ENCODE measurements around the gene UBE2R2. TPM values are rescaled to one million over a fixed set of nuclear protein-coding genes. Genes with fewer than 3 reads are reported as not detected.
"Not testable (repeated sequence)": the region's sequence is repeated elsewhere in the genome, so short reads cannot be mapped to it uniquely, and the experiment has no call there.

UBE2R2 gene
- total and polyA plus RNA-seq, 2 experiments from 2014 or later: 39.8 to 41.4 TPM

DNA sequence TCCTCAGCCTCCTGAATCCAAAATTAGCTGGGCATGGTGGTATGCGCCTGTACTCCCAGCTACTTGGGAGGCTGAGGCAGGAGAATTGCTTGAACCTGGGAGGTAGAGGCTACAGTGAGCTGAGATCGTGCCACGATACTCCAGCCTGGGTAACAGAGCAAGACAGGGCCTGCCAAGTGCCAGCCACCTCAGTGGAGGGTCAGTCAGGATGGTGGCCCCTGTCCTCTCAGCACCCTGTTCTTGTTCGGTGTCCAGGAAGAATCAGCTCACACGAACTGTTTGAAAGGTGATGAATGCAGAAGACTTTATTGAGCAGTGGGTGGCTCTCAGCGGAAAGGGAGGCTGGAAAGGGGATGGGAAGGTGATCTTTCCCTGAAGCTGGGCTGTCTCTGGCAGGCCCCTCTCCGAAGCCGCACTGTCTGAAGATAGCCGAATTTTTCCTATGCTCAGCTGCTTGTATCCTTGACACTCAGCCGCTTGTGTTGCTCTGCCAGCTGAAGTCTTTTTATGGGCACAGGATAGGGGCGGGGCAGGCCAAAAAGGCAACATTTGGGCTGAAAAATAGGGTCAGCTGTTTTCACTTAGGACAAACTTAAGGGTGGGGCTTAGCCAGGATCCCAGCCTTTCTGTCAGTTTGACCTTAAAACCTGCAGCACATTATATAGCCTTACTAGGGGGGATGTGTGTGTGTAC is 50.9 kb downstream of the UBE2R2 start:
- H3K79me2 ChIP-seq: peaks cover 100% of the 10 kb centered on the region
- H4K20me1 ChIP-seq (ENCODE audit: insufficient read depth, poor library complexity, severe bottlenecking): peaks cover 90% of the 10 kb centered on the region
- no peaks in the 10 kb centered on the region for H3K9me3 ChIP-seq (ENCODE audit: low read depth)
- H2AFZ ChIP-seq: no peak overlapping the region
- WGBS (ENCODE audit: low lambda C conversion rate, missing lambda C conversion rate): 79% methylated on average over 11 of the region's 11 CpGs
- TF ChIP-seq EZH2 (IDR thresholded peaks at IDR 0.05; ENCODE audit: borderline replicate concordance): no peak
- no peak for TF ChIP-seq EZH2phosphoT487 (IDR thresholded peaks at IDR 0.05; ENCODE audit: low read depth, severe bottlenecking, unreplicated experiment)
- no peak for TF ChIP-seq CTCF (IDR thresholded peaks at IDR 0.05; ENCODE audit: poor library complexity)
- H3K4me3 ChIP-seq: no peak overlapping the region
- DNase-seq (ENCODE audit: low spot score): no peak
- peak overlapping the region; percentile 12 for H3K27ac ChIP-seq
- H3K4me1 ChIP-seq (ENCODE audit: insufficient read depth): peaks cover 7% of the 10 kb centered on the region
- H3K4me2 ChIP-seq: peak overlapping the region; percentile 27
- no peaks in the 10 kb centered on the region for H3K9me2 ChIP-seq (replicated peaks; ENCODE audit: insufficient read depth)
- no peaks in the 10 kb centered on the region for H3K27me3 ChIP-seq
- no peaks in the 10 kb centered on the region for H3K36me3 ChIP-seq (replicated peaks; ENCODE audit: insufficient read depth, low read depth)

DNA sequence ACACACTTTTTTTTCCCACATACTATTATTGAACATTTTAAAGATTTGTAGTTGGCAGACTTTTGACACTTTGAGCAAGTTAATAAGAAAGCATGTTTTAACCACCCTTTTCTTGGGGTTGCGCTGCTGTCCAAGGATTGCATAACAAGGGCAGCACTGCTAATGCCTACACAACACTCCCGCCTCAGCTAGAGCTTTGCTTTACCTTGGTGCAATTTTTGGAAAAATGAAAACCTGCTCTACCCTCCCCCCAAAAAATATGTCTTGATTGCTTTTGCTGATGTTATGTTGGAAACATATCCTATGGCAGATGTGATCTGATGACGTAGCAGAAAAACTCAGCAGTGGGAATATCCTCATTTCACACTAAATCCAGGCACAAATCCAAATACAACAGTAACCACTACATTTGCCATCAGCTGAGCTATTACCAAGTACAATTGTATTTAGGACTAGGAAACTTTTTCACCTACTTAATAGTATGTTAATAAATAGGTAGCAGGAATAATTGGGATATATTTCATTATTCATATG is 51.5 kb downstream of the UBE2R2 start:
- peak overlapping the region; percentile 12 for H3K27ac ChIP-seq
- H3K4me2 ChIP-seq: peak overlapping the region; percentile 27
- 78% methylated on average over 3 of the region's 3 CpGs for WGBS (ENCODE audit: low lambda C conversion rate, missing lambda C conversion rate)
- no peak for TF ChIP-seq CTCF (IDR thresholded peaks at IDR 0.05; ENCODE audit: poor library complexity)
- TF ChIP-seq EZH2phosphoT487 (IDR thresholded peaks at IDR 0.05; ENCODE audit: low read depth, severe bottlenecking, unreplicated experiment): no peak
- TF ChIP-seq EZH2 (IDR thresholded peaks at IDR 0.05; ENCODE audit: borderline replicate concordance): no peak
- H3K9me2 ChIP-seq (replicated peaks; ENCODE audit: insufficient read depth): no peaks in the 10 kb centered on the region
- no peaks in the 10 kb centered on the region for H3K27me3 ChIP-seq
- DNase-seq (ENCODE audit: low spot score): no peak
- H2AFZ ChIP-seq: no peak overlapping the region
- H4K20me1 ChIP-seq (ENCODE audit: insufficient read depth, poor library complexity, severe bottlenecking): peaks cover 95% of the 10 kb centered on the region
- peaks cover 100% of the 10 kb centered on the region for H3K79me2 ChIP-seq
- no peaks in the 10 kb centered on the region for H3K36me3 ChIP-seq (replicated peaks; ENCODE audit: insufficient read depth, low read depth)
- peaks cover 7% of the 10 kb centered on the region for H3K4me1 ChIP-seq (ENCODE audit: insufficient read depth)
- no peak overlapping the region for H3K4me3 ChIP-seq
- H3K9me3 ChIP-seq (ENCODE audit: low read depth): no peaks in the 10 kb centered on the region

DNA sequence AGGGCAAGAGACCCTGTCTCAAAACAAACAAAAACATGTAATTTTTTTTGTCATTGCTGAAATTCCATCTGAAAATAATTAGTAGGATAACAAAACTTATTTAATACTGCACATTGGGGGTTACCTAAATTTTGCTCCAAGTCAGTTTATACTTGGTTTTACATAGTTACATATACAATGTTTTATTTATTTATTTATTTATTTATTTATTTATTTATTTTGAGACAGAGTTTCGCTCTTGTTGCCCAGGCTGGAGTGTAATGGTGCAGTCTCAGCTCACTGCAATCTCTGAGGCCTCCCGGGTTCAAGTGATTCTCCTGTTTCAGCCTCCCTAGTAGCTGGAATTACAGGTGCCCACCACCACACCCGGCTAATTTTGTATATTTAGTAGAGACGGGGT is 52.3 kb downstream of the UBE2R2 start:
- H3K4me3 ChIP-seq; H2AFZ ChIP-seq; H3K27me3 ChIP-seq; H3K9me3 ChIP-seq (ENCODE audit: low read depth); H3K27ac ChIP-seq; DNase-seq (ENCODE audit: low spot score); H3K4me1 ChIP-seq (ENCODE audit: insufficient read depth); H3K36me3 ChIP-seq (replicated peaks; ENCODE audit: insufficient read depth, low read depth); H3K4me2 ChIP-seq; H3K9me2 ChIP-seq (replicated peaks; ENCODE audit: insufficient read depth): not testable (repeated sequence)
- 94% methylated on average over 4 of the region's 4 CpGs for WGBS (ENCODE audit: low lambda C conversion rate, missing lambda C conversion rate)
- H3K79me2 ChIP-seq: peaks cover 100% of the 10 kb centered on the region
- H4K20me1 ChIP-seq (ENCODE audit: insufficient read depth, poor library complexity, severe bottlenecking): peaks cover 95% of the 10 kb centered on the region

- peaks cover 99% of the 10 kb centered on the region for H4K20me1 ChIP-seq (ENCODE audit: insufficient read depth, poor library complexity, severe bottlenecking)
These were observed 60.9 kb downstream of the UBE2R2 start for GRCh38 chr9:33877727-33878489.

More at GRCh38 chr9:33877727-33878489, 60.9 kb downstream of the UBE2R2 start:
- no peaks in the 10 kb centered on the region for H3K9me2 ChIP-seq (replicated peaks; ENCODE audit: insufficient read depth)
- TF ChIP-seq EZH2phosphoT487 (IDR thresholded peaks at IDR 0.05; ENCODE audit: low read depth, severe bottlenecking, unreplicated experiment) (no peak), CTCF (IDR thresholded peaks at IDR 0.05; ENCODE audit: poor library complexity) (no peak), EZH2 (IDR thresholded peaks at IDR 0.05; ENCODE audit: borderline replicate concordance) (no peak)
- H3K27me3 ChIP-seq: no peaks in the 10 kb centered on the region
- no peak overlapping the region for H3K27ac ChIP-seq
- H3K9me3 ChIP-seq (ENCODE audit: low read depth): no peaks in the 10 kb centered on the region
- no peak for DNase-seq (ENCODE audit: low spot score)
- H3K4me3 ChIP-seq: no peak overlapping the region
- WGBS (ENCODE audit: low lambda C conversion rate, missing lambda C conversion rate): 89% methylated on average over 10 of the region's 10 CpGs
- peaks cover 100% of the 10 kb centered on the region for H3K79me2 ChIP-seq
- H3K4me2 ChIP-seq: no peak overlapping the region
- no peak overlapping the region for H2AFZ ChIP-seq
- H3K4me1 ChIP-seq (ENCODE audit: insufficient read depth): peaks cover 7% of the 10 kb centered on the region
- H3K36me3 ChIP-seq (replicated peaks; ENCODE audit: insufficient read depth, low read depth): no peaks in the 10 kb centered on the region

All from hepatocyte (in vitro differentiated cells).